Measurements from ENCODE around the gene IGIP.

DNA sequence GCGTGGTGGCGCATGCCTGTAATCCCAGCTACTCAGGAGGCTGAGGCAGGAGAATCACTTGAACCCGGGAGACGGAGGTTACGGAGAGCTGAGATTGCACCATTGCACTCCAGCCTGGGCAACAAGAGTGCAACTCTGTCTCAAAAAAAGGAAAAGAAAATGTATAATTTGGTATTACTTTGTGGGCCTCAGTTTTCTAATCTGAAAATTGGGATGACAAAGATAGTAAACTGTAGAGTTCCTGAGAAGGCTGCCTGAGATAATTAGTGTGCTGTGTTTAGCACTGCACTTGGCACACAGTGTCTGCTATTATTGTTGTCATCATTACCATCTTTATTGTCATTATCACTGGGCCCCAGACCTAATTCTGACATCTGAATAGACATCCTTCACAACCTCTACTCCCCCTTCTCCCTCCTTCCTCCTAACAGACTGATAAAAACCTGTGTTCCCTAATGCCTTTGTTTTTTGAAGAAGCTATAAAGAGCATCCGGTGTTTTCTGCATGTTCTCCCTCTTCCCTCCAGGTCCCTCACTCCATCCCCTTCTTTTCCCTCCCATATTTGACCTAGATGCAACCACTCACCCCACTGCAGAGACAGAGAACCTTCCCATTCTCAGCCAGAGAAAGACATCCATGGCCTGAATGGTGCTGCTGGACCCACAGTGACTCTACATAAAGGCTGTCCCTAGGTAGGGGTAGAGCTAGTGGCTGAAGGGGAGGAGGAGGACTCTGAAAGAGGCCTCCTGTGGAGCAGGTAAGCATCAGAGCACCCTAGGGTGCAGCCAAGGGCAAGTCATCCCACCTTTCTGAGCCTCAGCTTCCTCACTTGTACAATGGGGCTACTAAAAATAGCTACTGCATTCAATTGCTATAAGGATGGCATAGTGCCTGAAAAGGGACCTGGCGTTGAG is 33.5 kb downstream of the IGIP start:
- TF ChIP-seq CTCF (conservative IDR thresholded peaks at IDR 0.05; ENCODE audit: low read length) (no peak), EZH2phosphoT487 (IDR thresholded peaks at IDR 0.05; ENCODE audit: borderline replicate concordance) (no peak)

Measured in Loucy (cell line).